ENCODE data around the gene UBR3.

- TF ChIP-seq STAT6 (CRISPR knock-in tag; conservative IDR thresholded peaks at IDR 0.05; ENCODE audit: low read depth): no peak
- no peak for TF ChIP-seq TEAD4 (CRISPR knock-in tag; IDR thresholded peaks at IDR 0.05)
- TF ChIP-seq ZNF138 (CRISPR knock-in tag; conservative IDR thresholded peaks at IDR 0.05): no peak
- no peak for TF ChIP-seq MAX (CRISPR knock-in tag; IDR thresholded peaks at IDR 0.05)
- TF ChIP-seq CTCF (IDR thresholded peaks at IDR 0.05): no peak
- TF ChIP-seq ZSCAN18 (CRISPR knock-in tag; IDR thresholded peaks at IDR 0.05): no peak
- no peak for TF ChIP-seq USF2 (CRISPR knock-in tag; IDR thresholded peaks at IDR 0.05)
- no peak for TF ChIP-seq PREB (CRISPR knock-in tag; IDR thresholded peaks at IDR 0.05; ENCODE audit: borderline replicate concordance)
These were observed 11.4 kb upstream of the UBR3 start for GRCh38 chr2:169815849-169816248.

Data from WTC11 (cell line).